HEK293 (cell line): Measurements from ENCODE around the gene TOM1L2.

Source experiments
- CTCF ChIA-PET: fragments of 350-600 bp; formaldehyde crosslinking; extraction: SDS; loops from one replicate; lab custom pipeline; 2021; ENCODE audit warnings: antibody characterized with exemption; lab: Yijun Ruan, JAX
- POLR2A ChIA-PET: fragments of 300-600 bp; formaldehyde crosslinking; extraction: SDS; loops from one replicate; lab custom pipeline; 2020; ENCODE audit warnings: antibody characterized with exemption, inconsistent platforms; lab: Yijun Ruan, JAX
- H3K27ac ChIP-seq: fragments of 200-500 bp; sonication (Bioruptor generic); 2 replicates; pipeline ENCODE4 v1.5.1; 2014; ENCODE audit warnings: low read depth, low read length, control low read depth, inconsistent platforms; ENCODE audit errors: extremely low read depth
- H3K36me3 ChIP-seq, 2 experiments: fragments of 200-500 bp in 1 of 2; sonication (Bioruptor generic) in 1 of 2; 1 replicate in 1 of 2; 2 replicates in 1 of 2; pipeline ENCODE4 v1.5.1; 2014 to 2017; ENCODE audit warnings: inconsistent platforms in 2 of 2, low read length in 2 of 2; ENCODE audit not compliant: control insufficient read depth in 2 of 2, insufficient read depth in 1 of 2
- H3K4me1 ChIP-seq: fragments of 200-500 bp; sonication (Bioruptor generic); 2 replicates; pipeline ENCODE4 v1.5.1; 2014; ENCODE audit warnings: mild to moderate bottlenecking, low read length, inconsistent platforms; ENCODE audit not compliant: control insufficient read depth, insufficient read depth
- H3K4me3 ChIP-seq: 2 replicates; pipeline ENCODE4 v1.5.1; 2011; ENCODE audit warnings: low read depth, mild to moderate bottlenecking, control low read depth, low read length, moderate library complexity
- H3K9me3 ChIP-seq: fragments of 200-500 bp; sonication (Bioruptor generic); 2 replicates; pipeline ENCODE4 v1.5.1; 2014; ENCODE audit warnings: low read depth, low read length, inconsistent platforms; ENCODE audit not compliant: control insufficient read depth, insufficient read depth
- ATF2 ChIP-seq: fragments of 450-650 bp; formaldehyde crosslinking; IDR thresholded peaks from 2 replicates; pipeline ENCODE4 v1.5.1; 2016; ENCODE audit warnings: missing biosample characterization, missing genetic modification characterization, low read depth
- EGR2 ChIP-seq: fragments of 450-650 bp; formaldehyde crosslinking; IDR thresholded peaks from 2 replicates; pipeline ENCODE4 v1.5.1; 2016; ENCODE audit warnings: low read depth, missing biosample characterization, missing genetic modification characterization
- MZF1 ChIP-seq: fragments of 450-650 bp; formaldehyde crosslinking; IDR thresholded peaks from 2 replicates; pipeline ENCODE4 v1.5.1; 2017; ENCODE audit warnings: missing biosample characterization, missing genetic modification characterization, borderline replicate concordance
- SETDB1 ChIP-seq: IDR thresholded peaks from one replicate; pipeline ENCODE4 v1.6.1; 2017; ENCODE audit warnings: mild to moderate bottlenecking, low read length, moderate library complexity, mixed read lengths; ENCODE audit not compliant: insufficient read length
- TCF7L2 ChIP-seq: IDR thresholded peaks from 2 replicates; pipeline ENCODE4 v1.6.1; 2011; ENCODE audit warnings: low read depth, mild to moderate bottlenecking, inconsistent platforms, low read length, moderate library complexity, borderline replicate concordance
- TRIM28 ChIP-seq: IDR thresholded peaks from 2 replicates; pipeline ENCODE4 v1.6.1; 2011; ENCODE audit warnings: low read length, control low read depth, borderline replicate concordance
- ZBTB8A ChIP-seq: fragments of 450-650 bp; formaldehyde crosslinking; IDR thresholded peaks from 2 replicates; pipeline ENCODE4 v1.5.1; 2016; ENCODE audit warnings: missing biosample characterization, missing genetic modification characterization
- ZFP41 ChIP-seq: fragments of 450-650 bp; formaldehyde crosslinking; IDR thresholded peaks from 2 replicates; pipeline ENCODE4 v1.5.1; 2016; ENCODE audit warnings: missing biosample characterization, missing genetic modification characterization, borderline replicate concordance
- ZIC2 ChIP-seq: fragments of 450-650 bp; formaldehyde crosslinking; IDR thresholded peaks from 2 replicates; pipeline ENCODE4 v1.5.1; 2016; ENCODE audit warnings: missing biosample characterization, missing genetic modification characterization
- ZNF16 ChIP-seq: fragments of 450-650 bp; formaldehyde crosslinking; IDR thresholded peaks from 2 replicates; pipeline ENCODE4 v1.5.1; 2016; ENCODE audit warnings: low read depth, missing biosample characterization, missing genetic modification characterization
- ZNF175 ChIP-seq: fragments of 450-650 bp; formaldehyde crosslinking; IDR thresholded peaks from 2 replicates; pipeline ENCODE4 v1.5.1; 2016; ENCODE audit warnings: missing biosample characterization, missing genetic modification characterization
- ZNF23 ChIP-seq: fragments of 450-650 bp; formaldehyde crosslinking; IDR thresholded peaks from 2 replicates; pipeline ENCODE4 v1.5.1; 2016; ENCODE audit warnings: missing biosample characterization, missing genetic modification characterization, borderline replicate concordance
- ZNF266 ChIP-seq: fragments of 450-650 bp; formaldehyde crosslinking; IDR thresholded peaks from 2 replicates; pipeline ENCODE4 v1.5.1; 2016; ENCODE audit warnings: missing biosample characterization, missing genetic modification characterization, low read depth
- ZNF335 ChIP-seq: fragments of 450-650 bp; formaldehyde crosslinking; conservative IDR thresholded peaks from 2 replicates; pipeline ENCODE4 v1.5.1; 2016; ENCODE audit warnings: missing biosample characterization, missing genetic modification characterization
- ZNF501 ChIP-seq: fragments of 450-650 bp; formaldehyde crosslinking; IDR thresholded peaks from 2 replicates; pipeline ENCODE4 v1.5.1; 2016; ENCODE audit warnings: missing biosample characterization, missing genetic modification characterization
- ZNF658 ChIP-seq: fragments of 450-650 bp; formaldehyde crosslinking; IDR thresholded peaks from 2 replicates; pipeline ENCODE4; 2016; ENCODE audit warnings: missing biosample characterization, missing genetic modification characterization
- ZNF768 ChIP-seq: fragments of 450-650 bp; formaldehyde crosslinking; IDR thresholded peaks from 2 replicates; pipeline ENCODE4 v1.5.1; 2018; ENCODE audit warnings: missing biosample characterization, mild to moderate bottlenecking, missing genetic modification characterization
- ZNF777 ChIP-seq: fragments of 450-650 bp; formaldehyde crosslinking; IDR thresholded peaks from 2 replicates; pipeline ENCODE4 v1.5.1; 2017; ENCODE audit warnings: missing biosample characterization, missing genetic modification characterization, borderline replicate concordance
- ZNF791 ChIP-seq: fragments of 450-650 bp; formaldehyde crosslinking; IDR thresholded peaks from 2 replicates; pipeline ENCODE4 v1.5.1; 2016; ENCODE audit warnings: missing biosample characterization, missing genetic modification characterization
- TF ChIP-seq, protein P1 (sequence below): fragments of 450-650 bp; formaldehyde crosslinking; IDR thresholded peaks from 2 replicates; pipeline ENCODE4 v1.5.1; 2016; ENCODE audit warnings: missing biosample characterization, missing genetic modification characterization
- TF ChIP-seq, protein P2 (sequence below): fragments of 450-650 bp; formaldehyde crosslinking; IDR thresholded peaks from 2 replicates; pipeline ENCODE4 v1.5.1; 2016; ENCODE audit warnings: missing biosample characterization, missing genetic modification characterization
- TF ChIP-seq, protein P3 (sequence below): fragments of 450-650 bp; formaldehyde crosslinking; IDR thresholded peaks from 2 replicates; pipeline ENCODE4 v1.5.1; 2017; ENCODE audit warnings: missing biosample characterization, missing genetic modification characterization

The TOM1L2 gene

DNA sequence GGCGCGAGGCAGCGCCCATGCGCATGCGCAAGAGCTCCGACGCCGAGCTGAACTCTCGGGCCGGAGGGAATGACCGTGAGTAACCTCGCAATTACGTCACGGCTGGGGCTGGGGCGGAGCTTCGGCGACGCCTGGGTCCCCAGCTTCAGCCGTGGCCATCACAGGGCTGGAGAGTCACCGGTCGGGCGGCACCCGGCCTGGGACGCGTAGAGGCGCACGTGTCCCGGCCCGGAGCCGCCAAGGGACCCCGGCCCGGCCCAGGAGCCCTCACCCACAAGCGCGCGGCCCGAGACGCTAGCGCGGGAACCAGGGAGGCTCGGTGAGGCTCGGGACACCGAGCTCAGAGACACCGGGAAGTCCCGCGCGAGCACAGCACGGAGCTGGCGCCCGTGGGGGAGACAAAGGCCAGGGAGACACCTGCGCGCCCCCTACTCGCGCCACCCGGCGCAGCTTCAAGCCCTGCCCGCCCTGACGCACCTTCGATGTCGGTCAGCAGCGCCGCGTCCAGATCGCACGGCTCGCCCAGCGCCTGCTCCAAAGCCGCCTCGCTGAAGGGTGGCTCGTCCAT, 135.9 kb downstream of the TOM1L2 start (continued):
- TF ChIP-seq, protein P1, sequence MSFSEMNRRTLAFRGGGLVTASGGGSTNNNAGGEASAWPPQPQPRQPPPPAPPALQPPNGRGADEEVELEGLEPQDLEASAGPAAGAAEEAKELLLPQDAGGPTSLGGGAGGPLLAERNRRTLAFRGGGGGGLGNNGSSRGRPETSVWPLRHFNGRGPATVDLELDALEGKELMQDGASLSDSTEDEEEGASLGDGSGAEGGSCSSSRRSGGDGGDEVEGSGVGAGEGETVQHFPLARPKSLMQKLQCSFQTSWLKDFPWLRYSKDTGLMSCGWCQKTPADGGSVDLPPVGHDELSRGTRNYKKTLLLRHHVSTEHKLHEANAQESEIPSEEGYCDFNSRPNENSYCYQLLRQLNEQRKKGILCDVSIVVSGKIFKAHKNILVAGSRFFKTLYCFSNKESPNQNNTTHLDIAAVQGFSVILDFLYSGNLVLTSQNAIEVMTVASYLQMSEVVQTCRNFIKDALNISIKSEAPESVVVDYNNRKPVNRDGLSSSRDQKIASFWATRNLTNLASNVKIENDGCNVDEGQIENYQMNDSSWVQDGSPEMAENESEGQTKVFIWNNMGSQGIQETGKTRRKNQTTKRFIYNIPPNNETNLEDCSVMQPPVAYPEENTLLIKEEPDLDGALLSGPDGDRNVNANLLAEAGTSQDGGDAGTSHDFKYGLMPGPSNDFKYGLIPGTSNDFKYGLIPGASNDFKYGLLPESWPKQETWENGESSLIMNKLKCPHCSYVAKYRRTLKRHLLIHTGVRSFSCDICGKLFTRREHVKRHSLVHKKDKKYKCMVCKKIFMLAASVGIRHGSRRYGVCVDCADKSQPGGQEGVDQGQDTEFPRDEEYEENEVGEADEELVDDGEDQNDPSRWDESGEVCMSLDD (tag by site-specific recombination): peak; percentile 77
- peak; percentile 97 for TF ChIP-seq ATF2 (tag by site-specific recombination)
- no peak for TF ChIP-seq MZF1
- TF ChIP-seq ZNF791 (tag by site-specific recombination): no peak

DNA sequence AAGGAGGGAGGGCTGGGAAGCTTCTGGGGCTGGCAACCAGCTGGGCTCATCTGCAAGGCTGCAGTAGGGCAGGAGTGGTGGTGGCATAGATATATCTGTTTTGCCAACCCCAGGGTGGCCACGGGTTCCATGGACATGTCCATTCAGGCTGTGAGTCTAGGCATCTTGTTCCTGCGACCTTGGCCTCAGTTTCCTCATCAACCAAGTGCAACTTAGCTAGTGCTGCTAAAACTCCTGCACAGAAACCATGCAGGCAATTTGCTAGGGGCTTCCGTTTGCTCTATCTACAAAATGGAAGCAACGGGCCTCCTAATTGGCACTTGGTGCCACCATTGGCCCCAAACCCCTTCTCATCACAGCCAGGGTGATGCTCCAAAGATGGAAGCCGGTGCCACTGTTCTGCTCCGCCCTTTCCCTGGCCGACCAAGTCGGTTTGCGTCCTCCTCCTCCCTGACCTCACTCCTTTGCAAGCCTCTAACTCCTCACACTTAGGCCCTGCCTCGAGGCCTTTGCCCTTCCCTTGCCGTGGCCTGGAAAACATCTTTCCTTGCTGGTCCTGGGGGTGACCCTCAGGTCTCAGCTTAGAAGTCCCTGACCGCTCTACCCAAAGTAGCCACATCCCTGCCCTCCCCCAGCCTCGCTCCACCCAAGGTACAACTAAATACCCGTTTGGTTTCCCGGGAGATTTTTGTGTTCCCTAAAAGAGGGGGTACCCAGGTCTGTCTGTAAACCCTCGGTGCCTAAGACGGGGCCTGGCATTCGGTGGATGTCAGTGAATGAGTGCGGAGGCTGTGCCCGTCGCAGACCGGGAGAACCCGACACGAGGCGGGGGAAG, 136.6 kb downstream of the TOM1L2 start:
- peak; percentile 26; the same call in 1 of the 2 replicates for TF ChIP-seq ZNF335 (tag by site-specific recombination)
- peak; percentile 27; the same call in 1 of the 2 replicates for TF ChIP-seq EGR2 (tag by site-specific recombination)
- no peak for TF ChIP-seq ZNF23 (tag by site-specific recombination)
- TF ChIP-seq ZNF768 (tag by site-specific recombination): no peak
- peak; percentile 89 for TF ChIP-seq ZBTB8A (tag by site-specific recombination)
- TF ChIP-seq TRIM28: peak; percentile 72; the same call in 1 of the 2 replicates
- TF ChIP-seq ZNF501 (tag by site-specific recombination): peak; percentile 48; the same call in 1 of the 2 replicates
- TF ChIP-seq ZNF777: 0 out of 2 replicates have a peak, but pooled peaks have one; percentile 60
- TF ChIP-seq, protein P2, sequence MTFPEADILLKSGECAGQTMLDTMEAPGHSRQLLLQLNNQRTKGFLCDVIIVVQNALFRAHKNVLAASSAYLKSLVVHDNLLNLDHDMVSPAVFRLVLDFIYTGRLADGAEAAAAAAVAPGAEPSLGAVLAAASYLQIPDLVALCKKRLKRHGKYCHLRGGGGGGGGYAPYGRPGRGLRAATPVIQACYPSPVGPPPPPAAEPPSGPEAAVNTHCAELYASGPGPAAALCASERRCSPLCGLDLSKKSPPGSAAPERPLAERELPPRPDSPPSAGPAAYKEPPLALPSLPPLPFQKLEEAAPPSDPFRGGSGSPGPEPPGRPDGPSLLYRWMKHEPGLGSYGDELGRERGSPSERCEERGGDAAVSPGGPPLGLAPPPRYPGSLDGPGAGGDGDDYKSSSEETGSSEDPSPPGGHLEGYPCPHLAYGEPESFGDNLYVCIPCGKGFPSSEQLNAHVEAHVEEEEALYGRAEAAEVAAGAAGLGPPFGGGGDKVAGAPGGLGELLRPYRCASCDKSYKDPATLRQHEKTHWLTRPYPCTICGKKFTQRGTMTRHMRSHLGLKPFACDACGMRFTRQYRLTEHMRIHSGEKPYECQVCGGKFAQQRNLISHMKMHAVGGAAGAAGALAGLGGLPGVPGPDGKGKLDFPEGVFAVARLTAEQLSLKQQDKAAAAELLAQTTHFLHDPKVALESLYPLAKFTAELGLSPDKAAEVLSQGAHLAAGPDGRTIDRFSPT: peak; percentile 63; the same call in 1 of the 2 replicates
- TF ChIP-seq ZNF175 (tag by site-specific recombination): no peak
- no peak for TF ChIP-seq ZNF16 (tag by site-specific recombination)
- TF ChIP-seq TCF7L2: no peak
- peak; percentile 40 for TF ChIP-seq SETDB1
- no peak for TF ChIP-seq ZNF658 (tag by site-specific recombination)
- no peak for TF ChIP-seq ZNF266 (tag by site-specific recombination)
- TF ChIP-seq ZFP41 (tag by site-specific recombination): no peak
- no peak for TF ChIP-seq ZIC2
- TF ChIP-seq, protein P3, sequence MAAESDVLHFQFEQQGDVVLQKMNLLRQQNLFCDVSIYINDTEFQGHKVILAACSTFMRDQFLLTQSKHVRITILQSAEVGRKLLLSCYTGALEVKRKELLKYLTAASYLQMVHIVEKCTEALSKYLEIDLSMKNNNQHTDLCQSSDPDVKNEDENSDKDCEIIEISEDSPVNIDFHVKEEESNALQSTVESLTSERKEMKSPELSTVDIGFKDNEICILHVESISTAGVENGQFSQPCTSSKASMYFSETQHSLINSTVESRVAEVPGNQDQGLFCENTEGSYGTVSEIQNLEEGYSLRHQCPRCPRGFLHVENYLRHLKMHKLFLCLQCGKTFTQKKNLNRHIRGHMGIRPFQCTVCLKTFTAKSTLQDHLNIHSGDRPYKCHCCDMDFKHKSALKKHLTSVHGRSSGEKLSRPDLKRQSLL (tag by site-specific recombination): 0 out of 2 replicates have a peak, but pooled peaks have one; percentile 1
- TF ChIP-seq, all 188 proteins: peak for 9
- peak overlapping the region; percentile 99 for H3K27ac ChIP-seq
- ChIA-PET POLR2A (interaction anchor here (0.7 to 4.2 kb wide), 29 partner anchors 12 to 253 kb away, joined by 3 to 181 read pairs (median 4); partner anchors contain the start of genes DRC3, DRG2 and PEMT), CTCF (interaction anchor here (0.6 to 3.6 kb wide), 7 partner anchors 15 to 199 kb away, joined by 3 to 17 read pairs (median 3); no protein-coding TSS in a partner anchor)
- H3K4me1 ChIP-seq: peaks cover 34% of the 10 kb centered on the region
- H3K4me3 ChIP-seq: no peak overlapping the region
- peaks cover 0 to 4% of the 10 kb centered on the region in 2 experiments; a peak in 2 of 3 replicates for H3K36me3 ChIP-seq
- no peaks in the 10 kb centered on the region for H3K9me3 ChIP-seq
